Thymus (tissue), 11 donors: ENCODE results near the gene DOCK1. TPM values are rescaled to one million over a fixed set of nuclear protein-coding genes. Genes with fewer than 3 reads are reported as not detected.

Source experiments
- DNase-seq, 9 donors: peaks; one replicate each; pipeline ENCODE4 v3.0.0-alpha.2; 2013; ENCODE audit warnings: low spot score in 9 of 9, low read depth in 6 of 9, missing footprints in 1 of 9
- H3K27ac ChIP-seq, 2 donors: one replicate each; pipeline ENCODE4 v1.5.1; 2013; ENCODE audit warnings: control low read depth in 1 of 2, low read depth in 1 of 2, low read length in 1 of 2, mild to moderate bottlenecking in 1 of 2, moderate library complexity in 1 of 2
- H3K27me3 ChIP-seq, 2 donors: one replicate each; pipeline ENCODE4 v1.5.1; 2013; ENCODE audit warnings: low read length in 1 of 2; ENCODE audit not compliant: control insufficient read depth in 2 of 2, insufficient read depth in 1 of 2
- H3K36me3 ChIP-seq, 2 donors: one replicate each; pipeline ENCODE4 v1.5.1; 2013; ENCODE audit warnings: low read length in 1 of 2, mild to moderate bottlenecking in 1 of 2, moderate library complexity in 1 of 2; ENCODE audit not compliant: control insufficient read depth in 2 of 2, insufficient read depth in 2 of 2
- H3K4me1 ChIP-seq, 2 donors: one replicate each; pipeline ENCODE4 v1.5.1; 2013; ENCODE audit warnings: low read length in 2 of 2; ENCODE audit not compliant: control insufficient read depth in 2 of 2, insufficient read depth in 2 of 2
- H3K4me3 ChIP-seq, 2 donors: one replicate each; pipeline ENCODE4 v1.5.1; 2013; ENCODE audit warnings: low read length in 2 of 2, control low read depth in 1 of 2, mild to moderate bottlenecking in 1 of 2
- H3K9me3 ChIP-seq, 2 donors: one replicate each; pipeline ENCODE4 v1.5.1; 2013; ENCODE audit warnings: low read length in 1 of 2, mild to moderate bottlenecking in 1 of 2; ENCODE audit not compliant: control insufficient read depth in 2 of 2, insufficient read depth in 1 of 2
- WGBS: extraction: QIAGEN DNeasy Blood & Tissue Kit; methylation state at CpG from one replicate; pipeline ENCODE4 v1.1.7; 2013; 5-methylcytosine and 5-hydroxymethylcytosine counted together
- polyA plus RNA-seq: library from polyadenylated mRNA; stranded (reverse); fragments of 200-250 nt; gene quantifications from one replicate; pipeline ENCODE4 v1.2.3, GENCODE V29; 2013
- total RNA-seq: library from RNA; stranded (reverse); fragments of 120-200 nt; gene quantifications from one replicate; pipeline ENCODE4 v1.2.4, GENCODE V29; 2013
- donor health status: healthy.

Gene DOCK1
- total and polyA plus RNA-seq, 2 donors = 10.2 to 11.7 TPM

DNA sequence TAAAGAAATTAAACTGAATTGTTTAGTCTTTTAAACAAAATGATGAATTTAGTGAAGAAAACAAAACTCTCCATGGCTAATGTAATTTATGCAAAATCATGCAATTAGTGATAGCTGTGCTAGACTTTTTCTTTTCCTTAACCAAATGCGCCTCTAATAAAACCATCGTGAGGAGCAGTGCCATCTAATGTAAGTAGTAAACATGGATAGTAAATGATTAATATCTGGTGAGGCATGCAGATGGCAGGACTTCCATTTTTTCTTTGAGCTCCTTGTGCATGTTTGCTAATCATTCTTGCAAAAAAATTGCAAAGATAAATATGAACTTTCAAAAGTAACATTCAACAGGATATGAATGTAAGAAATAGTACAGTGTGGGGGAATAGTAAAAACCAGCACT is 288.9 kb downstream of the DOCK1 start:
- Histone ChIP-seq H3K27ac (no peak overlapping the region), H3K4me1 (peaks cover 5 to 13% of the 10 kb centered on the region in 2 donors), H3K36me3 (no peaks in the 10 kb centered on the region), H3K9me3 (no peaks in the 10 kb centered on the region), H3K27me3 (peaks cover 46 to 53% of the 10 kb centered on the region in 2 donors), H3K4me3 (no peak overlapping the region)
- no peak for DNase-seq
- 87% methylated on average over 2 of the region's 2 CpGs for WGBS

DNA sequence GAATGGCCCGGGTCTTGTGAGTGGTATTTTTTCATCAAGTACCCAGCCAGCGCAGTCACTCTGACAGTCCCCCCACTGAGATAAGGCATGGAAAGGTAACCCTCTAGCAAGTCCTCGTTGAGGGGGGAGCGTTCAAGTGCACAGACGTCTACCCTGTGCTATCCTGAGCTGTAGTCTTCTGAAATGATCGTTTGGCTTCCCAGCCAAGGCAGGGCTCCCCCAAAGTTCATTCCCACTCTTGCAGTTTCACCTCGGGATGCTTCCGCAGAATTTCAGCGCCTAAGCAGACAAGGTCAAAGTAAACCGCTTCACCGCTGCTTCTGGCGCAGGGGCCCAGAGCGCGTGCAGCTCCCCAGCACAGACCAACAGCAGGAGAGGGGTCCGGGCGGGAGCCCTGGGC is 289.4 kb downstream of the DOCK1 start:
- Histone ChIP-seq H3K4me3 (no peak overlapping the region), H3K9me3 (no peaks in the 10 kb centered on the region), H3K4me1 (peaks cover 5 to 13% of the 10 kb centered on the region in 2 donors), H3K36me3 (no peaks in the 10 kb centered on the region), H3K27me3 (peaks cover 46 to 53% of the 10 kb centered on the region in 2 donors), H3K27ac (no peak overlapping the region)
- DNase-seq = no peak
- 46% methylated on average over 16 of the region's 16 CpGs for WGBS

DNA sequence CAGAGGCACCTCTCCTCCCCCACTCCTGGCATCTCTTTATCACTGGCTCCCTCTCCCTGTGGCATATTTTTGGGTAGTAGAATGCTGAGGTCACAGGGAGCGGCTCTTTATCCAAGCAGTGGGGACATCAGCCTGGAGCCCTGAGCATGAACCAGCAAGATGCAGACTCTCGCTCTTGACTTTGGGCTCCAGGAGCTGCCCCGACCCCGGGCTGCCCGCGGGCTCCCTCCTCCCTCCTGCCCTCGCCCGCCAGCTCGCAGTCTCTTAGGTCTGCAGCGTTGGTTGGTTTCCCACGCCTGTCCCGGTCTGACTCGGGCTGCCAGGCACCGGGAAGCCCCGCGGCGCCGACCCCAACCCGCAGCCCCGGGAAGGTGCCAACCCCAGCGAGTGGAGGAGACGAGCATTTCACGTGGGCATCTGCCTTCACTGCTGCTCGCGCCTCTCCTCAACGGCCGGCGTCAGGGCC is 289.8 kb downstream of the DOCK1 start:
- WGBS = 5% methylated on average over 28 of the region's 28 CpGs
- peaks cover 46 to 53% of the 10 kb centered on the region in 2 donors for H3K27me3 ChIP-seq
- no peak for DNase-seq

DNA sequence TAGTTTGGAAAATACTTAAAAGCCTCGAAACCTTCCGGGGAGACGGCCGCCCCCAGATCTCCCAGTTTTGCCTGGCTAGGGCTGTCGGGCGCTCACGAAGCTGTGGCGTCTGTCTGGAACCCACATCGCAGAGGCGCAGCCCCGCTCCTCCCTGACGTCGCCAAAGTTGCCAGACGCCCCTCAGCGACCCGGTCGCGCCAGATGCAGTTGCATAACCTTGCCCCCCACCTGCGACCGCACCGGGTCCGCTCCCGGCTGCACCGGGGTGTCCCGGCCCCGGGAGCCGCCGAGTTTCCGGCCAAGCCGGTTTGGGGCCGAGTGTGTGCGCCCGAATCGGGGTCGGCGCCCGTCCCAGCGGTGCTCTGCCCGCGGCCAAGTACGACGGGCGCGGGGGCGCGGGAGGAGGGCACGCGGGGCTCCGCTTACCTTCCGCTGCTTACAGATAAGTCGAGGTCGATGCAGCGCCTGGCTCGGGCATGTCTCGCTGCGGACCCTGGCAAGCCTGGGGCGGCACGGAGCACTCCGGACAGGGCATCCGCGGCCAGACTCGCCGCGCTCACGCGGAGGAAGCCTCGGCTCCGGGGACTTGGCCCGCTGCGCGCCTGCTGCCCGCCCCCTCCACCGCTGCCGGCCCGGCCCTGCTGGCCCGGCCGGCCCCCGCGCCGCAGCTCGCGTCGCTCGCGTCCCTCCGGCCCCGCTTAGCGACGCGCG is 290.5 kb downstream of the DOCK1 start:
- 1% methylated on average over 91 of the region's 91 CpGs for WGBS
- Histone ChIP-seq H3K9me3 (no peaks in the 10 kb centered on the region), H3K4me3 (peak overlapping the region in 1 of 2 donors; percentile 38), H3K27me3 (peaks cover 46 to 53% of the 10 kb centered on the region in 2 donors), H3K27ac (no peak overlapping the region), H3K36me3 (no peaks in the 10 kb centered on the region), H3K4me1 (peaks cover 5 to 13% of the 10 kb centered on the region in 2 donors)
- peak in 1 of 9 donors; percentile 17 for DNase-seq

More for the DNA sequence above, 289.8 kb downstream of the DOCK1 start:
- Histone ChIP-seq H3K36me3 (no peaks in the 10 kb centered on the region), H3K4me1 (peaks cover 5 to 13% of the 10 kb centered on the region in 2 donors), H3K9me3 (no peaks in the 10 kb centered on the region), H3K4me3 (no peak overlapping the region), H3K27ac (no peak overlapping the region)

DNA sequence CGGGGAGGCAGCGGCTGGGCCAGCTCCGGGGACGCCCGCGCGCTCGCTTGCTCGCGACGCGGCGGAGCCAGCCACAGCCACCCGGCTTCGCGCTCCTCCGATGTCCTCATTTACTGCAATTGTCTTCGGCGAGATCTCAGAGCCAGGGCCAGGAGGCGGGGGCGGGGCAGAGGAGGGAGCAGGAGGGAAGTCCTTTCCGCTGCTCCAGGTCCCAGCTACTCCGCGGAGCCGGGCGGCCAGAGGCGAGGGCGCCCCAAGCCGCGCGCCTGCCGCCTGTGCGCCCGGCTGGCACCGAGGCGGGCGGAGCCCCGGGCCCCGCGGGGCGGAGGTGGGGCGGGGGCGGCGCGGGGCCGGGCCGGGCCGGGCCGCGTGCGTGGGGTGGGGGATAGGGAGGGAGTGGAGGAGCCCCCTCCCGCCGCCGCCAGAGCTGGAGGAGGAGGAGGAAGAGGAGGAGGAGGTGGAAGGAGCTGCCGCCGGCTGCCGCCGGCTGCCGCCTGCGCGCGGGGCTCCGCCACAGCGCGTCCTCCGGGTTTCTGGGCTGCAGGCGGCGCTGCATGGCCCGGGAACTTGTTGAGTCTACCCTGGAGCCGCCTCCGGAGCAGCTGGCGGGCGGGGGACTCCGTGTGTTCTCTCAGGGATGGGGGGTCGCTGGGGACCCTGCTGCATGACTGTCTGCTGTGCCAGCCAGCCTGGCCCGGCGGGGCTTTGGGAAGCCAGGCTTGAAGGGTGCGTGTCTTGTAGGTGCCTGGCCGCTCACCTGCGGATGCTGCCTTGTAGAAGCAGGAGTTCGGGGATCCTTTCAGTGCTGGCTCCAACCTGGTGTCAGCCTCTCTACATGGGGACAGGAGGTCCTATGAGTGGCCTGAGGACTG is 291.3 kb downstream of the DOCK1 start, which contains the start of gene INSYN2A:
Gene INSYN2A (minus strand): TSS at position 310 of the 872 bp plus-strand sequence. CDS start 20,196 bp downstream, outside the sequence.
- peak in 2 of 9 donors; percentile 22 to 40 for DNase-seq
- WGBS = 9% methylated on average over 81 of the region's 81 CpGs
- peak within 1 kb of the TSS in 1 of 2 donors; percentile 38 for H3K4me3 ChIP-seq

DNA sequence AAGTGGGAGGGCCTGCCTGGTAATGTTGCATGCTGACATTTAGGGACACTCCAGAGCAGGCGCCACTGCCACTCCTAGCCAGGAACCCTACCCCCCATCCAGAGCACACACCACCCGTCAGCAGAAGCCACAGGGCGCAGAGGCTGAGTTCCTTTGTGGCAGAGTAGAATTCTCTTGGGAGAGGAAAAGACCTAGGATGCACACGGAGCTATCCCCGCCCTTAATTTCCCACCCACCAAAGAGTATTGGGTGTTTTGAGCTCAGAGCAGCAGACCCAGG is 291.9 kb downstream of the DOCK1 start:
- H3K9me3 ChIP-seq = no peaks in the 10 kb centered on the region
- DNase-seq = no peak
- H3K4me3 ChIP-seq = no peak overlapping the region
- H3K27ac ChIP-seq = no peak overlapping the region
- H3K4me1 ChIP-seq = peaks cover 5 to 13% of the 10 kb centered on the region in 2 donors
- peaks cover 46 to 49% of the 10 kb centered on the region in 2 donors for H3K27me3 ChIP-seq
- H3K36me3 ChIP-seq = no peaks in the 10 kb centered on the region
- WGBS = 90% methylated on average over 5 of the region's 5 CpGs

More for the DNA sequence above, 291.3 kb downstream of the DOCK1 start, which contains the start of gene INSYN2A:
- H3K4me1 ChIP-seq = peaks cover 5 to 13% of the 10 kb centered on the region in 2 donors
- H3K36me3 ChIP-seq = no peaks in the 10 kb centered on the region
- no peaks in the 10 kb centered on the region for H3K9me3 ChIP-seq
- peaks cover 46 to 49% of the 10 kb centered on the region in 2 donors for H3K27me3 ChIP-seq
- H3K27ac ChIP-seq = no peak within 1 kb of the TSS

DNA sequence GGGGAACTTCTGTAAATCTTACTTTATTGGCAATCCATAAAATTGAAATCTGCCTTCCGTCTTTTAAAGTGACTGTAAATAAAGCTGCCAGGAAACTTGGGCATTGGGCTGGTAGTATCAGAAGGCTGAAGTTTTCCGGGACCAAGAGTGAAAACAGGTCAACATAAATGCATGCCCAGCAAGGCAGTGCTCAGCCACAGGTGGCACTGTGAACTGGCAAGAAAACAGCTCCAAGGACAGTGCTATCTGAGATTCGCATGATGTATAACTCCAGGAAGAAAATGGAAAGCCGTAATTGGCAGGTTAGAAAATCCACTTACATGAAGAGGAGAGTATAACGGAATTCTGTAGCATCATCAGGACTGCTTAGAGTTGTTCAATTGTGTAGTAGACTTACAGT is 293.1 kb downstream of the DOCK1 start:
- Histone ChIP-seq H3K27me3 (peaks cover 42 to 46% of the 10 kb centered on the region in 2 donors), H3K36me3 (no peaks in the 10 kb centered on the region), H3K9me3 (no peaks in the 10 kb centered on the region), H3K4me1 (peaks cover 5 to 13% of the 10 kb centered on the region in 2 donors), H3K4me3 (no peak overlapping the region), H3K27ac (no peak overlapping the region)
- DNase-seq = no peak
- WGBS = 96% methylated on average over 5 of the region's 5 CpGs

DNA sequence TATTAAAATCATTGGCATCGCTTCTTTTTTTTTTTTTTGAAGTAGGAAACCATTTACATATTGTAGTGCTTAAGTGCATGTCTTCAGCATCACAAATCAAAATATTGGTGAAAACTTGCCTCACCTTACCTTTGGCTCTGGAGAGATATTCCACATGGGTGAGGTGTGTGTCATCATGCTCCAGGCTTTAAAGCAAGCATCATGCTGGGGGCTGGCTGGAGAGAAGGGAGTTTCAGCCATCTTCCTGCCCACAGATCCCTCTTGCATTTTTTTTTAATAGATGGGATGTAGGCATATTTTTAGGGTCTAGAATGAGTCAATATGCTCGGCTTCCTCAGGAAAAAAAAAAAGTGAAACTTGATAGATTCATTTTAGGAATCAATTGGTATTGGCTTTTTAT is 293.5 kb downstream of the DOCK1 start:
- Histone ChIP-seq H3K36me3 (no peaks in the 10 kb centered on the region), H3K4me1 (peaks cover 5 to 13% of the 10 kb centered on the region in 2 donors), H3K4me3 (no peak overlapping the region), H3K9me3 (no peaks in the 10 kb centered on the region), H3K27ac (no peak overlapping the region), H3K27me3 (peaks cover 39 to 42% of the 10 kb centered on the region in 2 donors)
- 96% methylated on average over 2 of the region's 2 CpGs for WGBS
- no peak for DNase-seq

DNA sequence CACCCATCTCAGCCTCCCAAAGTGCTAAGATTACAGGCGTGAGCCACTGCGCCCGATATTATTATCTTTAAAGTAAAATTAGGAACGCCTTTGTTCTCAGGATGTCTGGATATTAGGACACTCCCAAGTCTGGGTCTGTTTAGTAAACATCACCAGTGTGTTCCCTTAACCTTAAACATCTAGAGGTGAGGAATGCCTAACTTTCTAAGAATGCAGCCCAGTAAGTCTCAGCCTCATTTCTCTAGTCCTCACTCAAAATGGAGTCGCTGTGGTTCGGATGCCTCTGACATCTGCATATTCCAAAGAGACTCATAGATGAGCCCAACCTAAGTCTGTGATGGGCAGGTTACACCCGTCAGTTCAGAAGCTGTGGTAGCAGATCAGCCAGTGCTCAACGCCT is 295.4 kb downstream of the DOCK1 start:
- Histone ChIP-seq H3K36me3 (no peaks in the 10 kb centered on the region), H3K27me3 (peaks cover 22 to 28% of the 10 kb centered on the region in 2 donors), H3K4me1 (peaks cover 5 to 10% of the 10 kb centered on the region in 2 donors), H3K27ac (no peak overlapping the region), H3K9me3 (no peaks in the 10 kb centered on the region), H3K4me3 (no peak overlapping the region)
- DNase-seq = no peak
- 98% methylated on average over 8 of the region's 8 CpGs for WGBS
